ENCODE data around the gene ARMC2. TPM values are rescaled to one million over a fixed set of nuclear protein-coding genes. Genes with fewer than 3 reads are reported as not detected.

Gene ARMC2
- polyA plus RNA-seq, 1 of the 3 experiments (the other 2 are of a cell fraction), result 2.4 TPM

DNA sequence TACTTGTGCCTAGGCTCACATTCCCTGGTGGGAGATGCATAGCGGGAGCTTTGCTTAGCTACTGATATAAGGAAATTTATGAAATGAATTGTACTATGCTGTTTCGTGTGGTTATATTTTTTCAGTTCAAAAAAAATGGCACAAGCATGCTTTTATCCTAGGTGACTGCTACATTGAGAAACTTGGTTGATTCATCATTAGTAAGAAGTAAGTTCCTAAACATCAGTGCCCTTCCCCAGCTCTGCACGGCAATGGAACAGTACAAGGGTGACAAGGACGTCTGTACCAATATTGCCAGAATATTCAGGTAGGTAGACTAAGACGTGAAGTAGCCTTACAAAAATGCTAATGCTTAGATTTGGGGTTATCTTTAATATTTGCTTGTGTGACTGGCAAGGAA, 79.7 kb downstream of the ARMC2 start (continued):
- no peak for TF ChIP-seq FOSL2 (IDR thresholded peaks at IDR 0.05; ENCODE audit: borderline replicate concordance, low read depth)
- TF ChIP-seq USF2 (IDR thresholded peaks at IDR 0.05; ENCODE audit: borderline replicate concordance, low read depth, low read length), result no peak
- no peak for TF ChIP-seq GABPA (IDR thresholded peaks at IDR 0.05; ENCODE audit: low read depth)
- TF ChIP-seq, protein P1, sequence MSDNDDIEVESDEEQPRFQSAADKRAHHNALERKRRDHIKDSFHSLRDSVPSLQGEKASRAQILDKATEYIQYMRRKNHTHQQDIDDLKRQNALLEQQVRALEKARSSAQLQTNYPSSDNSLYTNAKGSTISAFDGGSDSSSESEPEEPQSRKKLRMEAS (IDR thresholded peaks at IDR 0.05; ENCODE audit: low read depth), result no peak
- no peak for TF ChIP-seq EP300 (IDR thresholded peaks at IDR 0.05; ENCODE audit: borderline replicate concordance in 1 of 2, low read depth in 1 of 2, low read length in 1 of 2)
- no peak for TF ChIP-seq TAF1 (IDR thresholded peaks at IDR 0.05; ENCODE audit: borderline replicate concordance, low read depth, low read length)
- no peak for TF ChIP-seq JUND (IDR thresholded peaks at IDR 0.05)
- no peak for TF ChIP-seq ELF1 (IDR thresholded peaks at IDR 0.05)

GRCh38 chr6:108928650-108929049, 80.4 kb downstream of the ARMC2 start:
- ChIA-PET POLR2A (no interaction called here), CTCF (interaction anchor here (1.3 kb wide), 1 partner anchor 14 kb away, joined by 3 read pairs; no protein-coding TSS in a partner anchor)

More at GRCh38 chr6:108928650-108929049, 80.4 kb downstream of the ARMC2 start:
- Histone ChIP-seq H3F3A (replicated peaks; ENCODE audit: insufficient read depth) (no peaks in the 10 kb centered on the region), H3K27me3 (ENCODE audit: insufficient read depth) (no peaks in the 10 kb centered on the region), H3K4me3 (ENCODE audit: low read depth in 2 of 2, low read length in 1 of 2) (no peak overlapping the region), H3K9me2 (no peaks in the 10 kb centered on the region), H3K9me3 (no peaks in the 10 kb centered on the region), H3K9ac (no peak overlapping the region), H4K20me1 (ENCODE audit: insufficient read depth) (no peaks in the 10 kb centered on the region), H3K27ac (ENCODE audit: low read depth in 2 of 2, low read length in 1 of 2) (no peak overlapping the region), H2AFZ (ENCODE audit: low read depth) (no peak overlapping the region), H3K36me3 (replicated peaks in 1 of 2; ENCODE audit: control insufficient read depth in 1 of 2, insufficient read depth in 2 of 2, low read length in 1 of 2) (no peaks in the 10 kb centered on the region), H3K4me1 (ENCODE audit: control insufficient read depth in 1 of 2, insufficient read depth in 2 of 2, low read depth in 1 of 2, low read length in 1 of 2) (no peaks in the 10 kb centered on the region), H3K4me2 (no peak overlapping the region), H3K79me2 (ENCODE audit: insufficient read depth) (no peaks in the 10 kb centered on the region)
- 94% methylated on average over 4 of the region's 4 CpGs for WGBS (ENCODE audit: low lambda C conversion rate)
- TF ChIP-seq, protein P2, sequence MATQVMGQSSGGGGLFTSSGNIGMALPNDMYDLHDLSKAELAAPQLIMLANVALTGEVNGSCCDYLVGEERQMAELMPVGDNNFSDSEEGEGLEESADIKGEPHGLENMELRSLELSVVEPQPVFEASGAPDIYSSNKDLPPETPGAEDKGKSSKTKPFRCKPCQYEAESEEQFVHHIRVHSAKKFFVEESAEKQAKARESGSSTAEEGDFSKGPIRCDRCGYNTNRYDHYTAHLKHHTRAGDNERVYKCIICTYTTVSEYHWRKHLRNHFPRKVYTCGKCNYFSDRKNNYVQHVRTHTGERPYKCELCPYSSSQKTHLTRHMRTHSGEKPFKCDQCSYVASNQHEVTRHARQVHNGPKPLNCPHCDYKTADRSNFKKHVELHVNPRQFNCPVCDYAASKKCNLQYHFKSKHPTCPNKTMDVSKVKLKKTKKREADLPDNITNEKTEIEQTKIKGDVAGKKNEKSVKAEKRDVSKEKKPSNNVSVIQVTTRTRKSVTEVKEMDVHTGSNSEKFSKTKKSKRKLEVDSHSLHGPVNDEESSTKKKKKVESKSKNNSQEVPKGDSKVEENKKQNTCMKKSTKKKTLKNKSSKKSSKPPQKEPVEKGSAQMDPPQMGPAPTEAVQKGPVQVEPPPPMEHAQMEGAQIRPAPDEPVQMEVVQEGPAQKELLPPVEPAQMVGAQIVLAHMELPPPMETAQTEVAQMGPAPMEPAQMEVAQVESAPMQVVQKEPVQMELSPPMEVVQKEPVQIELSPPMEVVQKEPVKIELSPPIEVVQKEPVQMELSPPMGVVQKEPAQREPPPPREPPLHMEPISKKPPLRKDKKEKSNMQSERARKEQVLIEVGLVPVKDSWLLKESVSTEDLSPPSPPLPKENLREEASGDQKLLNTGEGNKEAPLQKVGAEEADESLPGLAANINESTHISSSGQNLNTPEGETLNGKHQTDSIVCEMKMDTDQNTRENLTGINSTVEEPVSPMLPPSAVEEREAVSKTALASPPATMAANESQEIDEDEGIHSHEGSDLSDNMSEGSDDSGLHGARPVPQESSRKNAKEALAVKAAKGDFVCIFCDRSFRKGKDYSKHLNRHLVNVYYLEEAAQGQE (IDR thresholded peaks at IDR 0.05; ENCODE audit: low read depth, low read length), result no peak
- no peak for TF ChIP-seq RXRA (IDR thresholded peaks at IDR 0.05; ENCODE audit: borderline replicate concordance, low read depth)
- TF ChIP-seq JUND (IDR thresholded peaks at IDR 0.05), result no peak
- TF ChIP-seq, protein P3, sequence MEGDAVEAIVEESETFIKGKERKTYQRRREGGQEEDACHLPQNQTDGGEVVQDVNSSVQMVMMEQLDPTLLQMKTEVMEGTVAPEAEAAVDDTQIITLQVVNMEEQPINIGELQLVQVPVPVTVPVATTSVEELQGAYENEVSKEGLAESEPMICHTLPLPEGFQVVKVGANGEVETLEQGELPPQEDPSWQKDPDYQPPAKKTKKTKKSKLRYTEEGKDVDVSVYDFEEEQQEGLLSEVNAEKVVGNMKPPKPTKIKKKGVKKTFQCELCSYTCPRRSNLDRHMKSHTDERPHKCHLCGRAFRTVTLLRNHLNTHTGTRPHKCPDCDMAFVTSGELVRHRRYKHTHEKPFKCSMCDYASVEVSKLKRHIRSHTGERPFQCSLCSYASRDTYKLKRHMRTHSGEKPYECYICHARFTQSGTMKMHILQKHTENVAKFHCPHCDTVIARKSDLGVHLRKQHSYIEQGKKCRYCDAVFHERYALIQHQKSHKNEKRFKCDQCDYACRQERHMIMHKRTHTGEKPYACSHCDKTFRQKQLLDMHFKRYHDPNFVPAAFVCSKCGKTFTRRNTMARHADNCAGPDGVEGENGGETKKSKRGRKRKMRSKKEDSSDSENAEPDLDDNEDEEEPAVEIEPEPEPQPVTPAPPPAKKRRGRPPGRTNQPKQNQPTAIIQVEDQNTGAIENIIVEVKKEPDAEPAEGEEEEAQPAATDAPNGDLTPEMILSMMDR (IDR thresholded peaks at IDR 0.05), result no peak
- no peak for TF ChIP-seq USF1 (IDR thresholded peaks at IDR 0.05; ENCODE audit: borderline replicate concordance, low read depth)
- TF ChIP-seq GABPA (IDR thresholded peaks at IDR 0.05; ENCODE audit: low read depth), result no peak
- TF ChIP-seq ZBTB33 (IDR thresholded peaks at IDR 0.05; ENCODE audit: borderline replicate concordance, low read depth), result no peak
- TF ChIP-seq ELF1 (IDR thresholded peaks at IDR 0.05), result no peak
- no peak for TF ChIP-seq MXI1 (IDR thresholded peaks at IDR 0.05; ENCODE audit: low read depth, low read length)
- TF ChIP-seq YY1 (IDR thresholded peaks at IDR 0.05; ENCODE audit: low read depth), result no peak
- no peak for TF ChIP-seq SMC3 (IDR thresholded peaks at IDR 0.05; ENCODE audit: low read depth, low read length)
- no peak for TF ChIP-seq TCF12 (IDR thresholded peaks at IDR 0.05)
- DNase-seq, result no peak
